Activated CD8-positive, alpha-beta memory T cell treated with anti-CD3 and anti-CD28 coated beads, Interleukin-2, amount 50 U/mL, for 24 hours (primary cell): ENCODE results near the gene MAGI1.

Experiments used
- DNase-seq: peaks from one replicate; pipeline ENCODE4 v3.0.0-alpha.2; 2020; ENCODE audit errors: extremely low read depth

The MAGI1 gene

GRCh38 chr3:65322910-65323309, 715.8 kb downstream of the MAGI1 start:
- DNase-seq, result no peak

- no peak for DNase-seq
Measured at GRCh38 chr3:65318231-65318630, 720.5 kb downstream of the MAGI1 start.

- DNase-seq, result no peak
Measured at GRCh38 chr3:65314916-65315315, 723.8 kb downstream of the MAGI1 start.

- no peak for DNase-seq
Measured at GRCh38 chr3:65314269-65314668, 724.4 kb downstream of the MAGI1 start.

- DNase-seq, result no peak
Measured at GRCh38 chr3:65313666-65314065, 725.1 kb downstream of the MAGI1 start.

GRCh38 chr3:65305836-65306235, 732.9 kb downstream of the MAGI1 start:
- DNase-seq, result no peak
